ENCODE measurements around the gene KHSRP.

DNA sequence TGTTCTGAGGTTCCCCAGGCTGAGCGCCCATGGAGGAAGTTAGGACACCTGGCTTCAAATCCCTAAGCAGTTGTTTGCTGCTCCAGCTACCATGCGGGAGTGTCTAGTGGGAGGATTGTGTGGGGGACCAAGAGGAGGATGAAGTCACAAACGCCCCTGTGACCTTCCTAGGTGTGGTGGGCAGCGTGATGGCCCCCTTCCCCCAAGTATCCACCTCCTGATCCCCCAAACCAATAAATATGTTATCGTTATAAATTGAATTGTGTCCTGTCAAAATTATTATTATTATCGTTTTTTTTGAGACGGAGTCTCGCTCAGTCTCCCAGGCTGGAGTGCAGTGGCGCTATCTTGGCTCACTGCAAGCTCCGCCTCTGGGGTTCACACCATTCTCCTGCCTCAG lies 9.1 kb upstream of the KHSRP start, which contains the start of gene SLC25A41:
- no peak for TF ChIP-seq POLR2A (IDR thresholded peaks at IDR 0.05; ENCODE audit: extremely low read depth, insufficient read length)
- TF ChIP-seq, protein P1, sequence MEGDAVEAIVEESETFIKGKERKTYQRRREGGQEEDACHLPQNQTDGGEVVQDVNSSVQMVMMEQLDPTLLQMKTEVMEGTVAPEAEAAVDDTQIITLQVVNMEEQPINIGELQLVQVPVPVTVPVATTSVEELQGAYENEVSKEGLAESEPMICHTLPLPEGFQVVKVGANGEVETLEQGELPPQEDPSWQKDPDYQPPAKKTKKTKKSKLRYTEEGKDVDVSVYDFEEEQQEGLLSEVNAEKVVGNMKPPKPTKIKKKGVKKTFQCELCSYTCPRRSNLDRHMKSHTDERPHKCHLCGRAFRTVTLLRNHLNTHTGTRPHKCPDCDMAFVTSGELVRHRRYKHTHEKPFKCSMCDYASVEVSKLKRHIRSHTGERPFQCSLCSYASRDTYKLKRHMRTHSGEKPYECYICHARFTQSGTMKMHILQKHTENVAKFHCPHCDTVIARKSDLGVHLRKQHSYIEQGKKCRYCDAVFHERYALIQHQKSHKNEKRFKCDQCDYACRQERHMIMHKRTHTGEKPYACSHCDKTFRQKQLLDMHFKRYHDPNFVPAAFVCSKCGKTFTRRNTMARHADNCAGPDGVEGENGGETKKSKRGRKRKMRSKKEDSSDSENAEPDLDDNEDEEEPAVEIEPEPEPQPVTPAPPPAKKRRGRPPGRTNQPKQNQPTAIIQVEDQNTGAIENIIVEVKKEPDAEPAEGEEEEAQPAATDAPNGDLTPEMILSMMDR (IDR thresholded peaks at IDR 0.05; ENCODE audit: low read depth, low read length) = no peak
